Mesendoderm (in vitro differentiated cells): ENCODE data around the gene AADACL3.
"Not testable (repeated sequence)": the region's sequence is repeated elsewhere in the genome, so short reads cannot be mapped to it uniquely, and the experiment has no call there.

Source experiments
- DNase-seq: peaks from one replicate; pipeline ENCODE4 v3.0.0; 2013
- H2AK5ac ChIP-seq: 2 replicates; pipeline ENCODE4 v1.6.1; 2013; ENCODE audit warnings: low read length, inconsistent platforms
- H2BK120ac ChIP-seq: 2 replicates; pipeline ENCODE4 v1.6.1; 2013; ENCODE audit warnings: low read depth, mild to moderate bottlenecking, low read length, moderate library complexity, mixed read lengths
- H2BK15ac ChIP-seq: replicated peaks from 2 replicates; pipeline ENCODE4 v1.6.1; 2013; ENCODE audit warnings: low read depth, mild to moderate bottlenecking, moderate library complexity
- H2BK5ac ChIP-seq: 2 replicates; pipeline ENCODE4 v1.6.1; 2013; ENCODE audit warnings: low read length, inconsistent platforms
- H3K18ac ChIP-seq: 2 replicates; pipeline ENCODE4 v1.6.1; 2013; ENCODE audit warnings: mild to moderate bottlenecking, low read length, mixed read lengths
- H3K23ac ChIP-seq: one replicate; pipeline ENCODE4 v1.6.1; 2013; ENCODE audit warnings: low read length
- H3K27ac ChIP-seq: 2 replicates; pipeline ENCODE4 v1.5.1; 2013; ENCODE audit warnings: low read depth, mild to moderate bottlenecking, inconsistent platforms, low read length, moderate library complexity
- H3K27me3 ChIP-seq: 2 replicates; pipeline ENCODE4 v1.6.1; 2013; ENCODE audit warnings: low read length, control low read depth, mild to moderate bottlenecking, inconsistent platforms; ENCODE audit not compliant: insufficient read depth, poor library complexity
- H3K36me3 ChIP-seq: 2 replicates; pipeline ENCODE4 v1.6.1; 2013; ENCODE audit warnings: low read length, inconsistent platforms; ENCODE audit not compliant: control insufficient read depth, insufficient read depth
- H3K4ac ChIP-seq: one replicate; pipeline ENCODE4 v1.6.1; 2013; ENCODE audit warnings: low read depth, mild to moderate bottlenecking, low read length, moderate library complexity
- H3K4me1 ChIP-seq: 2 replicates; pipeline ENCODE4 v1.6.1; 2013; ENCODE audit warnings: low read depth, low read length, inconsistent platforms; ENCODE audit not compliant: control insufficient read depth
- H3K4me2 ChIP-seq: 2 replicates; pipeline ENCODE4 v1.6.1; 2013; ENCODE audit warnings: low read length
- H3K4me3 ChIP-seq: 2 replicates; pipeline ENCODE4 v1.5.1; 2013; ENCODE audit warnings: mild to moderate bottlenecking, low read length
- H3K56ac ChIP-seq: one replicate; pipeline ENCODE4 v1.6.1; 2013; ENCODE audit warnings: low read length
- H3K79me1 ChIP-seq: 2 replicates; pipeline ENCODE4 v1.6.1; 2013; ENCODE audit warnings: low read length, inconsistent platforms
- H3K79me2 ChIP-seq: 2 replicates; pipeline ENCODE4 v1.6.1; 2013; ENCODE audit warnings: mild to moderate bottlenecking, low read length; ENCODE audit not compliant: control insufficient read depth, insufficient read depth
- H3K9ac ChIP-seq: 2 replicates; pipeline ENCODE4 v1.6.1; 2013; ENCODE audit warnings: low read length, inconsistent platforms
- H4K5ac ChIP-seq: one replicate; pipeline ENCODE4 v1.6.1; 2013; ENCODE audit warnings: low read length
- H4K8ac ChIP-seq: one replicate; pipeline ENCODE4 v1.6.1; 2013; ENCODE audit warnings: low read depth, mild to moderate bottlenecking, control low read depth, low read length, moderate library complexity
- WGBS: extraction: QIAGEN DNeasy Blood & Tissue Kit; methylation state at CpG from one replicate; pipeline ENCODE4 v1.1.7; 2013; ENCODE audit warnings: low lambda C conversion rate, missing lambda C conversion rate; ENCODE audit not compliant: insufficient coverage; ENCODE audit errors: extremely low coverage; 5-methylcytosine and 5-hydroxymethylcytosine counted together

AADACL3 gene

GRCh38 chr1:12717301-12717838, 1.5 kb downstream of the AADACL3 start:
- H4K8ac ChIP-seq: no peak overlapping the region
- DNase-seq: no peak
- no peak overlapping the region for H3K27ac ChIP-seq
- no peak overlapping the region for H3K4me3 ChIP-seq
- WGBS: no CpG with 5 or more reads among the region's 7 CpGs
- peaks cover 9% of the 10 kb centered on the region for H3K4me1 ChIP-seq
- H3K4me2 ChIP-seq: no peak overlapping the region
- no peaks in the 10 kb centered on the region for H3K79me1 ChIP-seq
- no peak overlapping the region for H3K56ac ChIP-seq
- H3K27me3 ChIP-seq: no peaks in the 10 kb centered on the region
- no peaks in the 10 kb centered on the region for H3K36me3 ChIP-seq
- no peak overlapping the region for H2BK120ac ChIP-seq
- H3K9ac ChIP-seq: no peak overlapping the region
- no peak overlapping the region for H4K5ac ChIP-seq
- H3K18ac ChIP-seq: no peak overlapping the region
- H2BK15ac ChIP-seq: no peak overlapping the region
- no peak overlapping the region for H3K23ac ChIP-seq
- no peak overlapping the region for H3K4ac ChIP-seq
- no peaks in the 10 kb centered on the region for H3K79me2 ChIP-seq
- H2AK5ac ChIP-seq: no peak overlapping the region
- no peak overlapping the region for H2BK5ac ChIP-seq

- no peak for DNase-seq
- Histone ChIP-seq H2AK5ac (no peak overlapping the region), H3K4me3 (no peak overlapping the region), H3K27me3 (no peaks in the 10 kb centered on the region), H3K56ac (no peak overlapping the region), H4K8ac (no peak overlapping the region), H3K18ac (no peak overlapping the region), H3K36me3 (no peaks in the 10 kb centered on the region), H3K79me1 (no peaks in the 10 kb centered on the region), H3K4me1 (no peaks in the 10 kb centered on the region), H2BK5ac (no peak overlapping the region), H3K4me2 (no peak overlapping the region), H3K9ac (no peak overlapping the region), H2BK120ac (no peak overlapping the region), H2BK15ac (no peak overlapping the region), H4K5ac (no peak overlapping the region), H3K27ac (no peak overlapping the region), H3K4ac (no peak overlapping the region), H3K79me2 (no peaks in the 10 kb centered on the region), H3K23ac (no peak overlapping the region)
- no CpG with 5 or more reads among the region's 1 CpG for WGBS
Measured at GRCh38 chr1:12722626-12723025, 6.7 kb downstream of the AADACL3 start.

DNA sequence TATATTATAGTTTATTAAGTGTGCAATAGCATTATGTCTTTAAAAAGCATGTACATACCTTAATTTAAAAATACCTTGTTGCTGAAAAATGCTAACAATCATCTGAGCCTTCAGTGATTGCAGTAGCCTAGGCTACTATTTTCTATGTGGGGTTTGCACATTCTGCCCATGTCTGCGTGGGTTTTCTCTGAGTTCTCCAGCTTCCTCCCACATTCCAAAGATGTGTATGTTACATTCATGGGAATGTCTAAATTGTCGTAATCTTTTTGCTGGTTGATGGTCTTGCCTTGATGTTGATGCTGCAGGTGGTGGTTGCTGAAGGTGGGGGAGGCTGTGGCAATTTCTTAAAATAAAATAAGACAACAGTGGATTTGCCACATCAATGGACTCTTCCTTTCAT, 12.5 kb downstream of the AADACL3 start:
- H3K79me1 ChIP-seq: no peaks in the 10 kb centered on the region
- H3K36me3 ChIP-seq: no peaks in the 10 kb centered on the region
- H3K18ac ChIP-seq: no peak overlapping the region
- no peaks in the 10 kb centered on the region for H3K4me1 ChIP-seq
- no CpG with 5 or more reads among the region's 2 CpGs for WGBS
- H2BK15ac ChIP-seq: no peak overlapping the region
- H3K4ac ChIP-seq: no peak overlapping the region
- no peak overlapping the region for H2BK120ac ChIP-seq
- H3K27ac ChIP-seq: no peak overlapping the region
- H3K9ac ChIP-seq: no peak overlapping the region
- H4K5ac ChIP-seq: no peak overlapping the region
- no peak overlapping the region for H3K56ac ChIP-seq
- no peak overlapping the region for H4K8ac ChIP-seq
- no peak overlapping the region for H3K4me3 ChIP-seq
- DNase-seq: no peak
- no peak overlapping the region for H2BK5ac ChIP-seq
- H3K4me2 ChIP-seq: no peak overlapping the region
- H2AK5ac ChIP-seq: no peak overlapping the region
- H3K27me3 ChIP-seq: no peaks in the 10 kb centered on the region
- H3K79me2 ChIP-seq: no peaks in the 10 kb centered on the region
- no peak overlapping the region for H3K23ac ChIP-seq

GRCh38 chr1:12730156-12730555, 14.2 kb downstream of the AADACL3 start:
- Histone ChIP-seq H3K9ac (no peak overlapping the region), H2BK120ac (no peak overlapping the region), H3K4me3 (no peak overlapping the region), H3K27ac (no peak overlapping the region), H3K79me1 (no peaks in the 10 kb centered on the region), H2BK5ac (no peak overlapping the region), H3K27me3 (no peaks in the 10 kb centered on the region), H3K4ac (no peak overlapping the region), H3K18ac (no peak overlapping the region), H4K5ac (no peak overlapping the region), H3K56ac (no peak overlapping the region), H3K36me3 (no peaks in the 10 kb centered on the region), H4K8ac (no peak overlapping the region), H3K4me1 (no peaks in the 10 kb centered on the region), H3K23ac (no peak overlapping the region), H3K79me2 (no peaks in the 10 kb centered on the region), H2AK5ac (no peak overlapping the region), H2BK15ac (no peak overlapping the region), H3K4me2 (no peak overlapping the region)
- no CpG with 5 or more reads among the region's 1 CpG for WGBS
- no peak for DNase-seq

GRCh38 chr1:12731084-12731483, 15.2 kb downstream of the AADACL3 start:
- not testable (repeated sequence) for H3K9ac ChIP-seq, H2BK5ac ChIP-seq, H3K36me3 ChIP-seq, H2BK15ac ChIP-seq, DNase-seq, H3K4me1 ChIP-seq, H2AK5ac ChIP-seq, H3K79me2 ChIP-seq, H3K18ac ChIP-seq, H3K79me1 ChIP-seq, H3K4me3 ChIP-seq, H3K4ac ChIP-seq, H2BK120ac ChIP-seq, H4K8ac ChIP-seq, H3K27me3 ChIP-seq, H4K5ac ChIP-seq, H3K56ac ChIP-seq, H3K23ac ChIP-seq, H3K27ac ChIP-seq, H3K4me2 ChIP-seq
- no CpG with 5 or more reads among the region's 2 CpGs for WGBS

DNA sequence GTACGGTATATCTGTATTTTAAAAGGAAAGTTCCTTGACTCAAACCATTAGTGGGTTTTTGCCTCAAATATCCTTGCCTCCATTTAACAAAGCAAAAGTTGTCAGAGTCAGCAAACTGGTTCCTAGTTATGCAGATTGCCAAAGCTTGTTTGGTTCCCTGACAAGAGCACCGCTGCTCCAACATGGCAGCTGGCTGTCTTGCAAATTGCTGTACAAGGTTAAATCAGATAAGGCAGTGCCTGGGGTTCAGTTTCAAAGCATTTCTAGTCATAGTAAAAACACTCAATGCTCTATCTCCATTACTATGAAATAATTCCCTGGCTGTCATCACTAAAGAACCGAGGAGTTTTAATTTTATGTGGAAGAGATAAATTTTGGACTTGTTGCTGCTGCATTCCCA, 18.7 kb downstream of the AADACL3 start:
- H2BK120ac ChIP-seq: no peak overlapping the region
- DNase-seq: no peak
- no peak overlapping the region for H3K56ac ChIP-seq
- H3K4ac ChIP-seq: no peak overlapping the region
- H2BK15ac ChIP-seq: no peak overlapping the region
- no peaks in the 10 kb centered on the region for H3K36me3 ChIP-seq
- H3K27me3 ChIP-seq: no peaks in the 10 kb centered on the region
- H3K79me1 ChIP-seq: no peaks in the 10 kb centered on the region
- H4K5ac ChIP-seq: no peak overlapping the region
- no peak overlapping the region for H2BK5ac ChIP-seq
- no peaks in the 10 kb centered on the region for H3K4me1 ChIP-seq
- no peak overlapping the region for H3K27ac ChIP-seq
- no peak overlapping the region for H3K4me2 ChIP-seq
- H3K23ac ChIP-seq: no peak overlapping the region
- H2AK5ac ChIP-seq: no peak overlapping the region
- no peak overlapping the region for H4K8ac ChIP-seq
- no CpG with 5 or more reads among the region's 3 CpGs for WGBS
- H3K18ac ChIP-seq: no peak overlapping the region
- H3K79me2 ChIP-seq: no peaks in the 10 kb centered on the region
- H3K4me3 ChIP-seq: no peak overlapping the region
- H3K9ac ChIP-seq: no peak overlapping the region
